ENCODE measurements around the gene ACP7.
"Not testable (repeated sequence)": the region's sequence is repeated elsewhere in the genome, so short reads cannot be mapped to it uniquely, and the experiment has no call there.

Gene ACP7

DNA sequence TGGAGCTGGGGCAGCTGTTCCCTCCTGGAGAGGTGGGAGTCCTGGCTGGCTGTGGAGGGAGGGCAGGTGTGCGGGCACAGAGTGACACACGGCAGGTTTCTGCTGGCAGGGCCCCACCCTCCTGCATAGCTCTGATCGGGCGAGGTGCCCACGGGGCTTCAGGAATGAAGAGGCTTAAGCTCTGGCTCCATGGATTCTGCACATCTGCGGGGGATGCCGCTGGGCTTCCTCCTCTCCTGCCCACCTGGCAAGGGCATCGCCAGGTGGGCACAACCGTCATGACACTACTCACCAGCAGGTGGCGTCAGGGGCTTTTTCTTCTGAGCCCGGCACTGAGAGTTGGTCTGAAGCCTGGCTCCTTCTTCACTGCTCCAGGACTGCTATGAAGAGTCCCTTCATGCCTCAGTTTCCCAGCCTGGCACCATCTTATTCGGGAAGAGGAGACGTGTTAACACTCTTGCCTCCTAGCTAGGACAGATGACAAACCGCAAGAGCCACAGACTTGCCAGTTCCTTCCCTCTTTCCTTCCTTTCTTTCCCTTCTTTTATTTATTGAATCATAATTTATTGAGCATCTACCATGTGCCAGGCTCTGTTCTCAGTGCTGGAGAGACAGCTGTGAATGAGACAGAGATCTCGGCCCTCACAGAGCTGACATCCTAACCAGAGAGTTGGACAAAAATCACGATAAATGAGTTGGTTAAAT, 26.2 kb downstream of the ACP7 start:
- peak; percentile 50 for DNase-seq

DNA sequence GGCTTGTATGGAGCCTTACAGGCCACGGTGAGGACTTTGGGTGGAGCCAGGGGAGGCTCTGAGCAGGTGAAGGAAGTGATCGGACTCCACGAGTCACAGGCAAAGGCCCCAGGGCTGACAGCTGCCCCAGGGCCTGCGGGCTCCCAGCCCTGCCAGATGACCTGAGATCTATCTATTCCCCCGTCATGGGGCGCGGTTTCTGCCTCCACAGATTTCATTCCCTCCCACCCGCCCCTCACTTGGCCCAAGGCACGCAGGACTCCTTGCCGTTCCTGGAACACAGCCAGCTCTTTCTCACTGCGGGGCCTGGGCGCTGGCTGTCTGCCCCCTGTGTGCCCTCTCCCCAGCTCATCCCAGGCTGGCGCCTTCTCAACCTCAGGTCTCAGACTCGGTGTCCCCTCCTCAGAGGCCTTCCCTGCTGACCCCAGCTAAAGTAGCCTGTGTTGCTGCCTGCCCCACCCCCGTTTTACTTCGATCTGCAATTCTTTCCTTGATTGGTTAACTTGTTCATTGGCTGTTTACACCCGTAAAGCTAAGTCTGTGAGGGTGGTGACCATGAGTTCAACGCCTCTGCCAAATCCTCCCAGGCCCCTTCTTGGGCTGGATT, 27.5 kb downstream of the ACP7 start:
- DNase-seq, result no peak

DNA sequence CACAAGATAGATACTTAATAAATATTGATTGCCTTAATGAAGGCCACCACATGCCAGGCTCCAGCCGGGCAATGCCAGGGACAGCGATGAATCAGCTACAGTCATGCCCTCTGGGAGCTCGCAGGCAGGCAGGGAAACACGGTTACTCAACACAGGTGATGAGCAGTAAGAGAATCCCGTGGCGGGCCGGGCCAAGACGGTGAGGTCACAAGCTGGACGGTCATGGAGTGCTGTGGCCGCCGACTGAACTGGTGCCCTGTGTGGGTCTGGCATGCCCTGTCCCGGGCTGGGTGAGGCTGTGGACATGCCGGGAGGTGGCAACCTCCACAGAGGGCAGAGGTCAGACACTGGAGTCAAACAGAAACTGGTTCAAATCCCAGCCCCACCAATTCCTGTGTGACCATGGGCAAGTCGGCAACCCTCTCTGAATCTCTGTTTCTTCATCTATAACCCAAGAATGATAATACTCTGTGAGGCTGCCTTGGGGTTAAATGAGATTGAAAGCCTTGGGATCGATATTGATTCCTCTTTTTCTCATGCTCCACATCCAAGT, 28.2 kb downstream of the ACP7 start:
- DNase-seq, result no peak

- no peak for DNase-seq
Measured at GRCh38 chr19:39113199-39113598, 29.0 kb downstream of the ACP7 start.

GRCh38 chr19:39115105-39115847, 31.1 kb downstream of the ACP7 start:
- no peak for DNase-seq

GRCh38 chr19:39117023-39117422, 32.9 kb downstream of the ACP7 start:
- DNase-seq, result not testable (repeated sequence)

GRCh38 chr19:39119830-39120229, 35.7 kb downstream of the ACP7 start:
- DNase-seq, result no peak

- no peak for DNase-seq
Measured at GRCh38 chr19:39122934-39123731, 39.0 kb downstream of the ACP7 start.

- no peak for DNase-seq
Measured at GRCh38 chr19:39124136-39124764, 40.1 kb downstream of the ACP7 start.

- DNase-seq, result no peak
Measured at GRCh38 chr19:39125199-39125553, 41.0 kb downstream of the ACP7 start.

DNA sequence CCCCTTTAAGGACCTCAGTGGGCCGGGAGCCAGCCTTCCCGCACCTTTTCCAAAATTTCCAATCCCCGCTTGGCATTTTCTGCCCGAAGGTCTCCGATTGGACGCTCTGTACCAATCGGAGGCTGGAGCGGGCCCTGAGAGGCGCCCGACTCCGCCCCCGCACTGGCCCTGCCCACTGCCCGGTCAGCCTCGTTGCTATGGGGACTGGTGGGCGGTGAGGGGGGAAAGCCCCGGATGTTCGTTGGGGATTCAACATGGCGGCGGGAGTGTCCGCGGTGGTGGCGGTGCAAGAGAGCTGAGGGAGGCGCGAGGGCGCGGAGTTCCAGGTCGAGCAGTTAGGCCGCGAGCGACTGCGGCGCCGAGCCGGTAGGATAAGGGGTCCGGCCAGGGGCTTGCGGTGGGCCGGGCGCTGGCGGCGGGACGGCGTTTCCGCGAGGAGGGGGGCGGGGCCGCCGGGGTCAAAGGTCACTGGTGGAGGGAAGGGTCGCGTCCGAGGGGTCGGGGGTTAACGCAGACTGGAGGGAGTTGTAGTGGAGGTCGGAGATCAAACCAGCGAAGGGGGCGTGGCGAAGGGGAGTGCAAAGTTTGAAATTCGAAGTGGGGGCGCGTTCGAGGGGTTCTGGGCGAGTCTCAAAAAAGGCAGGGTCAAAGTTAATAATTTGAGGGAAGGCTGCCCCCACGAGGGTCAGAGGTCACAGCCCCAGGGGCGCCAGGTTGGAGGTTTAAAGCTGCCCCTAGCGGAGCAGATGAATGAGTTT, 41.6 kb downstream of the ACP7 start, which contains the start of gene PAK4:
Gene PAK4, plus strand, starts transcription at position 233 of the 758 bp plus-strand sequence. CDS start 43,768 bp downstream, outside the sequence.
- DNase-seq, result peak; percentile 97

- DNase-seq, result peak; percentile 23
Measured at GRCh38 chr19:39126312-39127187, 42.4 kb downstream of the ACP7 start.

GRCh38 chr19:39127812-39128515, 43.8 kb downstream of the ACP7 start:
- DNase-seq, result peak; percentile 69

DNA sequence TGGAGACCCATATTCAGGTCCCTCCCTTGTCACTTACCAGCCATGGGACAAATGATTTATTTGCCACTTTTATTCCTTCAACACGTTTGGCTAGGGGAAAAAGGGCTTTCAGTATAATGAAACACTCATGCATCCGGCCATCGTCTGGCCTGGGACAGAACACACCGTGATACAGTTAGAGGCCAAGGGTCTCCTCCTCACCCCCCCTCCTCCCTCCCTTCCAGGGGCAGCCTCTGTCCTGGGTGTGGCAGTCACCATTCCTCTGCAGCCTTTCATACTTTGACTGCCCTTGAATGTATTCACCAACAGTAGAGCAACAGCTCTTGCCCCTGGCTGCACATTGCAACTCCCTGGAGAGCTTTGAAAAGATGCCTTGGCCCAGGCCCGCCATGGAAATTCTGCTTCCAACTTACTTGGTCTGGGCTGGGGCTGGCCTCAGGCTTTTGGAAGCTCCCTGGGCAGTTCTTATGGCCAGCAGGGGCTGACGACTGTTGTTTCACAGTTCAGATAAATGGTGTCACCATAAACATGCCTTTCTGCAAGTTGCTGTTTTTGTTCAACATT, 44.4 kb downstream of the ACP7 start:
- DNase-seq, result no peak

DNA sequence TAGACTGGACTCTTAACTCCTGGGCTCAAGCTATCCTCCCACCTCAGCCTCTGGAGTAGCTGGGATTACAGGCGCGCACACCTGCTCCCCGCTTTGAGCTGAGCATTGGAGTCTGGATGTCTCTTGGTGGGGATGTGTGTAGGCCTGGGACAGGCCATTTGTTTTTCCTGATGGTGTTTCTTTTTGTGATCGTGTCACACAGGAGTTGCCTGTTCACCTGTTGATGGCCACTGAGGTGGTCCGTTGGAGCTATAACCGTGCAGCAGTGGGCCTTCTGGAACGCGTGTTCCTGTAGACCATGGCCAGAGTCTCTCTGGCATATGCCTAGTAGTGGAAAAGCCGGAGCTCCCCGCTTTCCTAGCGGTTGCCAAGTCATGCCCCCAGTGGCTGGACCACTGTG, 44.9 kb downstream of the ACP7 start:
- DNase-seq, result no peak

DNA sequence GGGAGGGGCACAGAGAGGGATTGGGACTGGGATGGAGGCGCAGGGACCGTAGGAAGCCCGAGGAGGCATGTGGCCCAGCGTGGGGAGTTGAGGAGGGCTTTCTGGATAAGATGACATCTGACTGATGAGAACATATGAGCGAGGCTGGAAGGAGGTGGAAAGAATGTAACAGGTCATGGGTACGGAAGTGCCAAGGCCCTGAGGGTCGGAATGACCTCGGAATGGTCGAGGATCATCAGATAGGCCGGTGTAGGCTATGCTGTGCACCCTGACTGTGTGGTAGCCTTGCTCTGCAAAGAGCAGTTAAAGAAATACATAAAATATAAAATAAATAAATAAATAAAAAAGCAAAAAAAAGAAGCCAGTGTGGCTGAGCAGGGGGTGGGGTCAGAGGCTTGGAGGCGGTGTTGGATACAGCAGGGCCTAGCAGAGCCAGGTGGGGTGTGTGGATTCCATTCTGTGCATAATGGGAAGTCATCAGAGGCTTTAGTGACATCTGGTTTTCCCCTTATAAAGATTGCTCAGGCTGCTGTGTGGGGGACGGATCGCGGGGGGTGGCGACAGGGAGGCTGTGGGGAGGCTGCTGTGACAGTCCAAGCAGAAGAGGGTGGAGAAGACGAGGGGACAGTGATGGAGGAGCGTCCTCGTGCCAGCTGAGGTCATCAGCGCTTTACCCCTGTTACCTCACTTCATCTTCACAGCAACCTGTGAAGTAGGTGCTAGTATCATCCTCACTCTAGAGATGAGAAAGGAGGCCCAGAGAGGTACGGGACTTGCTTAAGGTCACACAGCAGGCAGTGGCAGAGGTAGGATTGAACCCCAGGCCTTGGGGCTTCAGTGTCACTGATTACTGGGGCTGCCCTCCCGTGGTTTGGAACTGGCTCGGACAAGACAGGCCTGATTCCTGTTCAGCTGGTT, 46.4 kb downstream of the ACP7 start:
- DNase-seq, result no peak

- DNase-seq, result no peak
Measured at GRCh38 chr19:39131255-39131755, 47.1 kb downstream of the ACP7 start.

GRCh38 chr19:39132344-39132969, 48.3 kb downstream of the ACP7 start:
- DNase-seq, result no peak
